KG1 (cell line): ENCODE data around the gene PGAM4.
"Not testable (repeated sequence)": the region's sequence is repeated elsewhere in the genome, so short reads cannot be mapped to it uniquely, and the experiment has no call there.

Source experiments
- DNase-seq: peaks from one replicate; lab custom pipeline; 2025; lab: John Stamatoyannopoulos, UW

Gene PGAM4

DNA sequence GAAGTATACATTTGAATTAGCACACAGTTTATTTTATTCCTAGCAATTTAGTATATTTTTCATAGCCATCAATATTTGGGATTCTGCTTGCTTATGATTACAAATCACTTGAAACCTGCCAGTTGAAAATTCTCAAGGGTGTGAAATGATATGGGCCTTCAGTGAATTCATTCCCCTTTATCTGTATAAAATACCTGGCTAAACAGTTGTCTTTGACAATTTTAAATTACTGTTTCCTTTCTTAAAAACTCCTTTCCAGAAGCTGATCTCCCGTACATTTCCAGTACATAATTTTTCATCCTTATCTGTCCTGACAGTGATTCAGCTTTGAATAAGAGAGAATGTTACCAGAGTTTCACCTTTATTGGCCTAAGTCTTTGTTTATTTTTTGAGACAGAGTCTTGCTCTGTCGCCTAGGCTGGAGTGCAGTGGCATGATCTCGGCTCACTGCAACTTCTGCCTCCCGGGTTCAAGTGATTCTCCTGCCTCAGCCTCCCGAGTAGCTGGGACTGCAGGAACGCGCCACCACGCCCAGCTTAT, 45.0 kb downstream of the PGAM4 start:
- DNase-seq: no peak

DNA sequence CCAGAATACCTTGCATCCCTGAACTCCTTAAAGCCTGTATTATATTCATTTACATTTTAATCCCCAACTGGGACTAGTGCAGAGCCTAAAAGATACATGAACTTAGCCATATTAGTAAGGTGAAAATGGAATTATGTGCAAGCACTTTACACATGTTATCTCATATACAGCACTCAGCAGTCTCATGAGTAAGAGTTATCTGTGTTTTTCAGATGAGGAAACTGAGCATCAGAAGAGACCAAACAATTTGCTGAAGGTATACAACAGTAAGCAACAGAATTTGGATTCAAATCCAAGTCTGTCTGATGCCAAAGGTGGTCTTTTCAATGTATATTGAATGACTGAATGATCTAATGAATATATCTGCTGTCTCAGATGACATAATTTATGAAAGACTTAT, 46.7 kb downstream of the PGAM4 start:
- DNase-seq: no peak

DNA sequence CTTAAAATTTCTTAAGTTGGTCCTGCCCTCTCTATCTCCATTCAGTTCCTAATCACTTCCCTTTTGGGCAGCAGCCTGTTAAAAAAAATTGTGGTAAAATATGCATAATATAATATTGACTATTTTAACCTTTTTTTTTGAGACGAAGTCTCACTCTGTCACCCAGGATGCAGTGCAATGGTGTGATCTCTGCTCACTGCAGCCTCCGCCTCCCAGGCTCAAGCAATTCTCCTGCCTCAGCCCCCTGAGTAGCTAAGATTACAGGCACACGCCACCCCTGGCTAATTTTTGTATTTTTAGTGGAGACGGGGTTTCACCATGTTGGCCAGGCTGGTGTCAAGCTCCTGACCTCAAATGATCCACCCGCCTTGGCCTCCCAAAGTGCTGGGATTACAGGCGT, 50.1 kb downstream of the PGAM4 start:
- not testable (repeated sequence) for DNase-seq

DNA sequence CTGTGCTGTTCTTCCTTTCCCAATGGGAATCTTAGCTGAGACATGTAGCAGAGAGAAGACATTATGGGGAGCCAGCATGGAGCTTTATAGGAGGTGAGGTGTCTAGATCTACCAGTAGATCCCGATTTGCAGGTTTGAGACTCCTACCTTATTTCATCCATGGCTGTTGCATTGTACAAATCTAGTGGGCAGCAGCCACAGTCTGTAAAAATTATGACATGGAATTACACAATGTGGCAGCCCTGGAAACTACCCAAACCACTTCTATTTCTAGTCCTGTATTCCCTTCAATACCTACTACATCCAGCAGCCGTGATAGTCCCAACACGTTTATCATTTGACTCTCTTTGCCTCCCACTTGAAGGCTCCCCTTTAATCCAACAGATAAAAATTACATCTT, 50.9 kb downstream of the PGAM4 start:
- no peak for DNase-seq
